ENCODE results near the gene SFMBT2.

Gene SFMBT2

GRCh38 chr10:7146189-7146588 is 264.6 kb downstream of the SFMBT2 start:
- Histone ChIP-seq H3K4me1 (ENCODE audit: control insufficient read depth, insufficient read depth, low read length) (no peaks in the 10 kb centered on the region), H3K9me3 (ENCODE audit: control insufficient read depth, low read length) (no peaks in the 10 kb centered on the region), H3K36me3 (ENCODE audit: control insufficient read depth, insufficient read depth, low read length) (no peaks in the 10 kb centered on the region), H3K9ac (ENCODE audit: low read length) (no peak overlapping the region), H3K4me3 (ENCODE audit: low read length) (no peak overlapping the region), H3K27me3 (ENCODE audit: control insufficient read depth, insufficient read depth, low read length) (no peaks in the 10 kb centered on the region)

GRCh38 chr10:7136016-7136415 is 274.8 kb downstream of the SFMBT2 start:
- Histone ChIP-seq H3K36me3 (ENCODE audit: control insufficient read depth, insufficient read depth, low read length) (no peaks in the 10 kb centered on the region), H3K4me1 (ENCODE audit: control insufficient read depth, insufficient read depth, low read length) (no peaks in the 10 kb centered on the region), H3K9me3 (ENCODE audit: control insufficient read depth, low read length) (no peaks in the 10 kb centered on the region), H3K4me3 (ENCODE audit: low read length) (no peak overlapping the region), H3K27me3 (ENCODE audit: control insufficient read depth, insufficient read depth, low read length) (no peaks in the 10 kb centered on the region), H3K9ac (ENCODE audit: low read length) (no peak overlapping the region)

GRCh38 chr10:7135188-7135587 is 275.6 kb downstream of the SFMBT2 start:
- Histone ChIP-seq H3K9me3 (ENCODE audit: control insufficient read depth, low read length) (no peaks in the 10 kb centered on the region), H3K36me3 (ENCODE audit: control insufficient read depth, insufficient read depth, low read length) (no peaks in the 10 kb centered on the region), H3K4me3 (ENCODE audit: low read length) (no peak overlapping the region), H3K9ac (ENCODE audit: low read length) (no peak overlapping the region), H3K27me3 (ENCODE audit: control insufficient read depth, insufficient read depth, low read length) (peaks cover 5% of the 10 kb centered on the region), H3K4me1 (ENCODE audit: control insufficient read depth, insufficient read depth, low read length) (no peaks in the 10 kb centered on the region)

GRCh38 chr10:7134448-7134847 is 276.4 kb downstream of the SFMBT2 start:
- Histone ChIP-seq H3K36me3 (ENCODE audit: control insufficient read depth, insufficient read depth, low read length) (no peaks in the 10 kb centered on the region), H3K9me3 (ENCODE audit: control insufficient read depth, low read length) (no peaks in the 10 kb centered on the region), H3K4me1 (ENCODE audit: control insufficient read depth, insufficient read depth, low read length) (no peaks in the 10 kb centered on the region), H3K4me3 (ENCODE audit: low read length) (no peak overlapping the region), H3K27me3 (ENCODE audit: control insufficient read depth, insufficient read depth, low read length) (peaks cover 5% of the 10 kb centered on the region), H3K9ac (ENCODE audit: low read length) (no peak overlapping the region)

- Histone ChIP-seq H3K4me1 (ENCODE audit: control insufficient read depth, insufficient read depth, low read length) (no peaks in the 10 kb centered on the region), H3K27me3 (ENCODE audit: control insufficient read depth, insufficient read depth, low read length) (peaks cover 5% of the 10 kb centered on the region), H3K9ac (ENCODE audit: low read length) (no peak overlapping the region), H3K4me3 (ENCODE audit: low read length) (no peak overlapping the region), H3K36me3 (ENCODE audit: control insufficient read depth, insufficient read depth, low read length) (no peaks in the 10 kb centered on the region), H3K9me3 (ENCODE audit: control insufficient read depth, low read length) (no peaks in the 10 kb centered on the region)
These were observed 276.9 kb downstream of the SFMBT2 start for GRCh38 chr10:7133958-7134357.

- no peaks in the 10 kb centered on the region for H3K9me3 ChIP-seq (ENCODE audit: control insufficient read depth, low read length)
- peaks cover 5% of the 10 kb centered on the region for H3K27me3 ChIP-seq (ENCODE audit: control insufficient read depth, insufficient read depth, low read length)
- no peaks in the 10 kb centered on the region for H3K36me3 ChIP-seq (ENCODE audit: control insufficient read depth, insufficient read depth, low read length)
- no peaks in the 10 kb centered on the region for H3K4me1 ChIP-seq (ENCODE audit: control insufficient read depth, insufficient read depth, low read length)
- H3K4me3 ChIP-seq (ENCODE audit: low read length) = no peak overlapping the region
- H3K9ac ChIP-seq (ENCODE audit: low read length) = no peak overlapping the region
These were observed 277.6 kb downstream of the SFMBT2 start for GRCh38 chr10:7133278-7133677.

GRCh38 chr10:7130191-7130911 is 280.5 kb downstream of the SFMBT2 start:
- H3K4me3 ChIP-seq (ENCODE audit: low read length) = no peak overlapping the region
- no peaks in the 10 kb centered on the region for H3K9me3 ChIP-seq (ENCODE audit: control insufficient read depth, low read length)
- no peaks in the 10 kb centered on the region for H3K4me1 ChIP-seq (ENCODE audit: control insufficient read depth, insufficient read depth, low read length)
- H3K27me3 ChIP-seq (ENCODE audit: control insufficient read depth, insufficient read depth, low read length) = peaks cover 5% of the 10 kb centered on the region
- H3K36me3 ChIP-seq (ENCODE audit: control insufficient read depth, insufficient read depth, low read length) = no peaks in the 10 kb centered on the region
- no peak overlapping the region for H3K9ac ChIP-seq (ENCODE audit: low read length)

GRCh38 chr10:7123774-7124173 is 287.1 kb downstream of the SFMBT2 start:
- Histone ChIP-seq H3K36me3 (ENCODE audit: control insufficient read depth, insufficient read depth, low read length) (no peaks in the 10 kb centered on the region), H3K4me1 (ENCODE audit: control insufficient read depth, insufficient read depth, low read length) (no peaks in the 10 kb centered on the region), H3K9ac (ENCODE audit: low read length) (no peak overlapping the region), H3K4me3 (ENCODE audit: low read length) (no peak overlapping the region), H3K9me3 (ENCODE audit: control insufficient read depth, low read length) (no peaks in the 10 kb centered on the region), H3K27me3 (ENCODE audit: control insufficient read depth, insufficient read depth, low read length) (no peaks in the 10 kb centered on the region)

- Histone ChIP-seq H3K4me1 (ENCODE audit: control insufficient read depth, insufficient read depth, low read length) (no peaks in the 10 kb centered on the region), H3K27me3 (ENCODE audit: control insufficient read depth, insufficient read depth, low read length) (no peaks in the 10 kb centered on the region), H3K9me3 (ENCODE audit: control insufficient read depth, low read length) (no peaks in the 10 kb centered on the region), H3K36me3 (ENCODE audit: control insufficient read depth, insufficient read depth, low read length) (no peaks in the 10 kb centered on the region), H3K9ac (ENCODE audit: low read length) (no peak overlapping the region), H3K4me3 (ENCODE audit: low read length) (no peak overlapping the region)
These were observed 288.3 kb downstream of the SFMBT2 start for GRCh38 chr10:7122561-7122960.

GRCh38 chr10:7121154-7121797 is 289.6 kb downstream of the SFMBT2 start:
- Histone ChIP-seq H3K36me3 (ENCODE audit: control insufficient read depth, insufficient read depth, low read length) (no peaks in the 10 kb centered on the region), H3K4me3 (ENCODE audit: low read length) (no peak overlapping the region), H3K9me3 (ENCODE audit: control insufficient read depth, low read length) (no peaks in the 10 kb centered on the region), H3K27me3 (ENCODE audit: control insufficient read depth, insufficient read depth, low read length) (no peaks in the 10 kb centered on the region), H3K9ac (ENCODE audit: low read length) (no peak overlapping the region), H3K4me1 (ENCODE audit: control insufficient read depth, insufficient read depth, low read length) (no peaks in the 10 kb centered on the region)

- H3K36me3 ChIP-seq (ENCODE audit: control insufficient read depth, insufficient read depth, low read length) = no peaks in the 10 kb centered on the region
- H3K27me3 ChIP-seq (ENCODE audit: control insufficient read depth, insufficient read depth, low read length) = no peaks in the 10 kb centered on the region
- no peaks in the 10 kb centered on the region for H3K4me1 ChIP-seq (ENCODE audit: control insufficient read depth, insufficient read depth, low read length)
- H3K9me3 ChIP-seq (ENCODE audit: control insufficient read depth, low read length) = no peaks in the 10 kb centered on the region
- H3K4me3 ChIP-seq (ENCODE audit: low read length) = no peak overlapping the region
- no peak overlapping the region for H3K9ac ChIP-seq (ENCODE audit: low read length)
These were observed 291.4 kb downstream of the SFMBT2 start for GRCh38 chr10:7119325-7120015.

Measured in mucosa of stomach (tissue), 1 donor.